Measurements from ENCODE around the gene GPA33. TPM values are rescaled to one million over a fixed set of nuclear protein-coding genes. Genes with fewer than 3 reads are reported as not detected.

GPA33 gene, protein sequence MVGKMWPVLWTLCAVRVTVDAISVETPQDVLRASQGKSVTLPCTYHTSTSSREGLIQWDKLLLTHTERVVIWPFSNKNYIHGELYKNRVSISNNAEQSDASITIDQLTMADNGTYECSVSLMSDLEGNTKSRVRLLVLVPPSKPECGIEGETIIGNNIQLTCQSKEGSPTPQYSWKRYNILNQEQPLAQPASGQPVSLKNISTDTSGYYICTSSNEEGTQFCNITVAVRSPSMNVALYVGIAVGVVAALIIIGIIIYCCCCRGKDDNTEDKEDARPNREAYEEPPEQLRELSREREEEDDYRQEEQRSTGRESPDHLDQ
- 1 to 10 TPM in 1 of 2 donors, not detected in 1; 1.5 TPM for total RNA-seq

- TF ChIP-seq CTCF (IDR thresholded peaks at IDR 0.05) = no peak
- H3K4me1 ChIP-seq = peaks cover 0 to 12% of the 10 kb centered on the region in 2 donors
- H3K36me3 ChIP-seq = no peaks in the 10 kb centered on the region
- no peaks in the 10 kb centered on the region for H3K27me3 ChIP-seq
- H3K27ac ChIP-seq = no peak within 1 kb of the TSS
- H3K4me3 ChIP-seq = no peak within 1 kb of the TSS
- DNase-seq (ENCODE audit: low spot score) = no peak
- no peaks in the 10 kb centered on the region for H3K9me3 ChIP-seq
Measured at GRCh38 chr1:167090314-167090942, at the start of gene GPA33. GPA33 (minus strand) TSS chr1:167090377; CDS start chr1:167090287, 90 bp downstream.

DNA sequence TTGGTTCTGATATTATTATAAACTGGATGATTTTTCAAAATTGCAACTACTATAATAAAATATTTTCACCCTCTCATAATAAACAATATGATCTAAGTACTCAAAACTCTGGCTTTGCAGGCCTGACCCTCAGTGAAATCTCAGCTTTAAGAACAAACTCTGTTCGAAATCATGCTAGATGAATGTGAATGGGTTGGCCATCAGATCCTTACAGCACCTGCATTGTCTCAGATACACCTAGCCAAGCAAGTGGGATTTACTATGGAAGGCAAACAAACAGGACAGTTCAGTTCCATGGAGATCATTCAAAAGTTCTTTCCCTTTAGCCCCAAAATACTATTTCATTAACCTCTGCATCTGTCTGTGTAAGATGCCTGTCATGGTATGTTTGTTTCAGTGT is 48.5 kb upstream of the GPA33 start:
- H3K4me1 ChIP-seq = peaks cover 0 to 8% of the 10 kb centered on the region in 2 donors
- H3K9me3 ChIP-seq = no peaks in the 10 kb centered on the region
- no peaks in the 10 kb centered on the region for H3K36me3 ChIP-seq
- no peak overlapping the region for H3K27ac ChIP-seq
- no peak for TF ChIP-seq CTCF (IDR thresholded peaks at IDR 0.05)
- DNase-seq (ENCODE audit: low spot score) = no peak
- H3K27me3 ChIP-seq = no peaks in the 10 kb centered on the region
- no peak overlapping the region for H3K4me3 ChIP-seq

DNA sequence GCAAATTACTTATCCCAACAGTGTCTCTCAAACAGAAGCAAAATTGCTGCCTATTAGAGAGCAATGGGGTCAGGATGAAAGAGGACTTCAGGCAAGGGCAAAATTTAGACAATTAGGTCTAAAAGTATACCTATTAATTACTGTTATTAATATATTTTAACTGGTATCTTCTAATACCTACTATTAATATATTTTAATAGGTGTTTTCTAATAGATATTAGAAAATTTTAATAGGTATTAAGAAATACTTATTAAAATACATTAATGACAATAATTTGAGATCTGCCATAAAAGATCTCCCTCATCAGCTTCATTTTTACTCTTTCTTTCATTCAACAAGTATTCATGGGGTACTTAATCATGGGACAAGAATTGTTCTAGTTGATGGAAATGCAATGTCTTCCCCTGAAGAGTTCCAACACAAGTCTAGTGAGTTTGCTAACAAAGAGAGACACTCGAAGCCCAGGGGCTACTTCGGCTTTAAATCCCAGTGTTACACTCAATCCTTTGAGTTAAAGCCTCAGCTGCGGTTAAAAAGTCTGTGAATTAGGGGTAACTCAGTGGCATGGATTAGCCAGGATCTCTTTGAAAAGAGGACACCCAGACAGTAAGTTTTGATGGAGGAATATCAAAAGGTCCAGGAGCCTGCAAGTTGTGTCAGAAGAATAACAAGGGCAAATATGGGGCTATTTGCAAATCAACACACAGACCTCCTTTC is 47.8 kb upstream of the GPA33 start:
- H3K27ac ChIP-seq = no peak overlapping the region
- H3K36me3 ChIP-seq = no peaks in the 10 kb centered on the region
- TF ChIP-seq CTCF (IDR thresholded peaks at IDR 0.05) = no peak
- H3K27me3 ChIP-seq = no peaks in the 10 kb centered on the region
- H3K4me1 ChIP-seq = peaks cover 0 to 8% of the 10 kb centered on the region in 2 donors
- DNase-seq (ENCODE audit: low spot score) = no peak
- H3K4me3 ChIP-seq = no peak overlapping the region
- H3K9me3 ChIP-seq = no peaks in the 10 kb centered on the region

DNA sequence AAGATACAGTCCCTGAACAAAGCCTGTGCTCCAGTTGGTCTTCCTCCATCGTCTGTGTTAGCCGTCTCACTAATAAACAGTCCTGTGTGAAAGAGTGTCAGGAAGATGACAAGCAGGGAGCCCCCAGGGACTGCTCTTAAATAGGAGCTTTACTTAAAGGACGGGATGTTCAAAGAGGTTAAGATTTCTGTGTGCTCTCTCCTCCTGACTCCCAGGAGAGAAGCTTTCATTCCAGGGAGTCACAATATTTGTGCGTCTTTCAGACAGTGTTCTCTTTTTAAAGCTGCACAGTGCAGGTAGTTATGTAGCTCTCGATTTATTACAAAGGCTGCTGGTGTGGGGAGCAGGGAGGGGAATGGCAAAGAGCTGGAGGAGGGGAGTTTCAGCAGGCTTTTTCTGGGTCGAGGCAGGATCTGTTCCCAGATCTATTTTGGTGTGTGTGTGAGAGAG is 47.2 kb upstream of the GPA33 start:
- H3K36me3 ChIP-seq = no peaks in the 10 kb centered on the region
- no peaks in the 10 kb centered on the region for H3K27me3 ChIP-seq
- H3K4me1 ChIP-seq = peaks cover 0 to 8% of the 10 kb centered on the region in 2 donors
- no peaks in the 10 kb centered on the region for H3K9me3 ChIP-seq
- TF ChIP-seq CTCF (IDR thresholded peaks at IDR 0.05) = no peak
- no peak for DNase-seq (ENCODE audit: low spot score)
- no peak overlapping the region for H3K4me3 ChIP-seq
- H3K27ac ChIP-seq = no peak overlapping the region

GRCh38 chr1:167136806-167137205 is 46.6 kb upstream of the GPA33 start:
- H3K36me3 ChIP-seq = no peaks in the 10 kb centered on the region
- TF ChIP-seq CTCF (IDR thresholded peaks at IDR 0.05) = no peak
- H3K27ac ChIP-seq = no peak overlapping the region
- no peak for DNase-seq (ENCODE audit: low spot score)
- H3K9me3 ChIP-seq = no peaks in the 10 kb centered on the region
- no peaks in the 10 kb centered on the region for H3K27me3 ChIP-seq
- no peak overlapping the region for H3K4me3 ChIP-seq
- H3K4me1 ChIP-seq = peaks cover 0 to 8% of the 10 kb centered on the region in 2 donors
